Loucy (cell line): Measurements from ENCODE around the gene MAN2B2.

Experiments used
- H2AFZ ChIP-seq: fragments of 200-600 bp; sonication (generic); 2 replicates; pipeline ENCODE4 v1.6.0; 2016; ENCODE audit warnings: antibody characterized with exemption, mild to moderate bottlenecking, low read length, moderate library complexity
- H3F3A ChIP-seq: fragments of 200-600 bp; 2 replicates; pipeline ENCODE4 v1.6.0; 2016; ENCODE audit warnings: antibody characterized with exemption, low read depth, mild to moderate bottlenecking
- H3K27me3 ChIP-seq: fragments of 200-600 bp; sonication (generic); 2 replicates; pipeline ENCODE4 v1.6.1; 2014; ENCODE audit warnings: low read length, mild to moderate bottlenecking; ENCODE audit not compliant: insufficient read depth, poor library complexity, severe bottlenecking
- H3K36me3 ChIP-seq: fragments of 200-600 bp; sonication (generic); 2 replicates; pipeline ENCODE4 v1.6.1; 2016; ENCODE audit warnings: low read length; ENCODE audit not compliant: insufficient read depth
- H3K4me1 ChIP-seq: fragments of 200-600 bp; sonication (generic); 2 replicates; pipeline ENCODE4 v1.5.1; 2014; ENCODE audit warnings: low read length, mild to moderate bottlenecking; ENCODE audit not compliant: insufficient read depth, poor library complexity, severe bottlenecking
- H3K4me2 ChIP-seq: fragments of 200-600 bp; sonication (generic); 2 replicates; pipeline ENCODE4 v1.6.0; 2014; ENCODE audit warnings: antibody characterized with exemption, low read length, low read depth, mild to moderate bottlenecking; ENCODE audit not compliant: poor library complexity, severe bottlenecking
- H3K4me3 ChIP-seq: fragments of 200-600 bp; sonication (generic); 2 replicates; pipeline ENCODE4 v1.5.1; 2014; ENCODE audit warnings: low read length, mild to moderate bottlenecking, mixed read lengths; ENCODE audit not compliant: poor library complexity, severe bottlenecking
- H3K79me2 ChIP-seq: fragments of 200-600 bp; sonication (generic); 2 replicates; pipeline ENCODE4 v1.6.1; 2014; ENCODE audit warnings: low read length; ENCODE audit not compliant: insufficient read depth
- H3K9ac ChIP-seq: fragments of 200-600 bp; sonication (generic); 2 replicates; pipeline ENCODE4 v1.6.0; 2014; ENCODE audit warnings: mild to moderate bottlenecking, low read depth, low read length, moderate library complexity; ENCODE audit not compliant: poor library complexity, severe bottlenecking
- H3K9me2 ChIP-seq: fragments of 200-600 bp; sonication (generic); replicated peaks from 2 replicates; pipeline ENCODE4 v1.6.1; 2016; ENCODE audit warnings: low read depth, low read length, mixed read lengths
- H3K9me3 ChIP-seq: fragments of 200-600 bp; sonication (generic); 2 replicates; pipeline ENCODE4 v1.6.1; 2014; ENCODE audit warnings: mild to moderate bottlenecking, antibody characterized with exemption, low read length, low read depth; ENCODE audit not compliant: insufficient read depth
- H4K20me1 ChIP-seq: fragments of 200-600 bp; sonication (generic); 2 replicates; pipeline ENCODE4 v1.6.0; 2014; ENCODE audit warnings: antibody characterized with exemption, low read length, mild to moderate bottlenecking; ENCODE audit not compliant: insufficient read depth, poor library complexity, severe bottlenecking
- EZH2phosphoT487 ChIP-seq: fragments of 200-600 bp; IDR thresholded peaks from 2 replicates; pipeline ENCODE4 v1.6.1; 2018; ENCODE audit warnings: antibody characterized with exemption, mild to moderate bottlenecking, moderate library complexity, borderline replicate concordance
- TF ChIP-seq, protein P1 (sequence below): fragments of 200-600 bp; sonication (generic); conservative IDR thresholded peaks from 2 replicates; pipeline ENCODE4 v1.5.1; 2014; ENCODE audit warnings: mild to moderate bottlenecking, antibody characterized with exemption, low read length

MAN2B2 gene

GRCh38 chr4:6532102-6532501, 42.9 kb upstream of the MAN2B2 start:
- Histone ChIP-seq H3K4me2 (no peak overlapping the region), H3K9me3 (no peaks in the 10 kb centered on the region), H3K4me1 (no peaks in the 10 kb centered on the region), H3K79me2 (no peaks in the 10 kb centered on the region), H3K4me3 (no peak overlapping the region), H4K20me1 (no peaks in the 10 kb centered on the region), H3K9me2 (no peaks in the 10 kb centered on the region), H3F3A (no peaks in the 10 kb centered on the region), H2AFZ (no peak overlapping the region), H3K9ac (no peak overlapping the region), H3K36me3 (no peaks in the 10 kb centered on the region), H3K27me3 (no peaks in the 10 kb centered on the region)
- TF ChIP-seq, protein P1, sequence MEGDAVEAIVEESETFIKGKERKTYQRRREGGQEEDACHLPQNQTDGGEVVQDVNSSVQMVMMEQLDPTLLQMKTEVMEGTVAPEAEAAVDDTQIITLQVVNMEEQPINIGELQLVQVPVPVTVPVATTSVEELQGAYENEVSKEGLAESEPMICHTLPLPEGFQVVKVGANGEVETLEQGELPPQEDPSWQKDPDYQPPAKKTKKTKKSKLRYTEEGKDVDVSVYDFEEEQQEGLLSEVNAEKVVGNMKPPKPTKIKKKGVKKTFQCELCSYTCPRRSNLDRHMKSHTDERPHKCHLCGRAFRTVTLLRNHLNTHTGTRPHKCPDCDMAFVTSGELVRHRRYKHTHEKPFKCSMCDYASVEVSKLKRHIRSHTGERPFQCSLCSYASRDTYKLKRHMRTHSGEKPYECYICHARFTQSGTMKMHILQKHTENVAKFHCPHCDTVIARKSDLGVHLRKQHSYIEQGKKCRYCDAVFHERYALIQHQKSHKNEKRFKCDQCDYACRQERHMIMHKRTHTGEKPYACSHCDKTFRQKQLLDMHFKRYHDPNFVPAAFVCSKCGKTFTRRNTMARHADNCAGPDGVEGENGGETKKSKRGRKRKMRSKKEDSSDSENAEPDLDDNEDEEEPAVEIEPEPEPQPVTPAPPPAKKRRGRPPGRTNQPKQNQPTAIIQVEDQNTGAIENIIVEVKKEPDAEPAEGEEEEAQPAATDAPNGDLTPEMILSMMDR: no peak
- TF ChIP-seq EZH2phosphoT487: no peak

DNA sequence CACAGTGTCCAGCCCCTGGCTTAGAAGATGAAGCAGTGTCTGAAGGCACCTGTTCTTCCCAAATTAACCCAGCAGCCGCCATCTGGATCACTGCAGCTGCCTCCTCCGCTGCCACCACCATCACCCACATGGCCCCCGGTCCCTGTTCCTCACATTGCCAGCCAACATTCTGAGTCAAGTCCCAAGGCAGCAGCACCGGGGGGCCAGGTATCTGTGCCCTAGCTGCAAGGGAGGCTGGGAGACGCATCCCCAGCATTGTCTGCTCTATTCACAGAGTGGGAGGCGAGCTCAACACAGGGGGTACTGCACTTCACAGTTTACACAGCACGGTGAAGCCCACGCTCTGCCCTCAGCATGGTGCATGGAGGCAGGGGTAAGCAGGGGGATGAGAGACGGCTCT, 42.3 kb upstream of the MAN2B2 start:
- Histone ChIP-seq H3K4me3 (no peak overlapping the region), H3K9me3 (no peaks in the 10 kb centered on the region), H3K36me3 (no peaks in the 10 kb centered on the region), H3K9me2 (no peaks in the 10 kb centered on the region), H3K27me3 (no peaks in the 10 kb centered on the region), H3K9ac (no peak overlapping the region), H4K20me1 (no peaks in the 10 kb centered on the region), H3F3A (no peaks in the 10 kb centered on the region), H3K79me2 (no peaks in the 10 kb centered on the region), H3K4me1 (no peaks in the 10 kb centered on the region), H2AFZ (no peak overlapping the region), H3K4me2 (no peak overlapping the region)
- TF ChIP-seq, protein P1: no peak
- TF ChIP-seq EZH2phosphoT487: no peak

- H3K4me3 ChIP-seq: no peak overlapping the region
- H3K9me2 ChIP-seq: no peaks in the 10 kb centered on the region
- H3K79me2 ChIP-seq: no peaks in the 10 kb centered on the region
- TF ChIP-seq, protein P1: no peak
- TF ChIP-seq EZH2phosphoT487: no peak
- H3F3A ChIP-seq: no peaks in the 10 kb centered on the region
- no peaks in the 10 kb centered on the region for H3K4me1 ChIP-seq
- H4K20me1 ChIP-seq: no peaks in the 10 kb centered on the region
- H3K4me2 ChIP-seq: no peak overlapping the region
- no peaks in the 10 kb centered on the region for H3K27me3 ChIP-seq
- no peak overlapping the region for H2AFZ ChIP-seq
- no peaks in the 10 kb centered on the region for H3K9me3 ChIP-seq
- no peak overlapping the region for H3K9ac ChIP-seq
- no peaks in the 10 kb centered on the region for H3K36me3 ChIP-seq
Measured at GRCh38 chr4:6534050-6534449, 40.9 kb upstream of the MAN2B2 start.
